Tibial nerve (tissue), 4 donors: ENCODE data around the gene BAG1.

Experiments used
- CTCF ChIP-seq, 5 experiments: fragments of 200-600 bp in 3 of 5; fragments of 450-650 bp in 2 of 5; sonication (generic) in 3 of 5; IDR thresholded peaks; one replicate each; pipeline ENCODE4 v1.5.1; 2016 to 2019; ENCODE audit warnings: antibody characterized with exemption in 5 of 5, mild to moderate bottlenecking in 3 of 5, moderate library complexity in 2 of 5
- EP300 ChIP-seq, 2 donors: sonication (generic); formaldehyde crosslinking; IDR thresholded peaks; one replicate each; pipeline ENCODE4 v1.6.1; 2017; ENCODE audit warnings: antibody characterized with exemption in 2 of 2, mild to moderate bottlenecking in 1 of 2
- POLR2A ChIP-seq, 2 donors: fragments of 450-650 bp; IDR thresholded peaks; one replicate each; pipeline ENCODE4 v1.6.1; 2017; ENCODE audit warnings: antibody characterized with exemption in 2 of 2, mild to moderate bottlenecking in 2 of 2, moderate library complexity in 2 of 2

- TF ChIP-seq POLR2A (IDR thresholded peaks at IDR 0.05) (no peak), CTCF (IDR thresholded peaks at IDR 0.05) (no peak), EP300 (IDR thresholded peaks at IDR 0.05) (no peak)
Observed at GRCh38 chr9:33257276-33257675, 7.2 kb downstream of the BAG1 start.
